ENCODE measurements around the gene HMCN2. TPM values are rescaled to one million over a fixed set of nuclear protein-coding genes. Genes with fewer than 3 reads are reported as not detected.

HMCN2 gene
- total and polyA plus RNA-seq, 9 donors, result 0.12 to 4.2 (median 0.98) TPM

DNA sequence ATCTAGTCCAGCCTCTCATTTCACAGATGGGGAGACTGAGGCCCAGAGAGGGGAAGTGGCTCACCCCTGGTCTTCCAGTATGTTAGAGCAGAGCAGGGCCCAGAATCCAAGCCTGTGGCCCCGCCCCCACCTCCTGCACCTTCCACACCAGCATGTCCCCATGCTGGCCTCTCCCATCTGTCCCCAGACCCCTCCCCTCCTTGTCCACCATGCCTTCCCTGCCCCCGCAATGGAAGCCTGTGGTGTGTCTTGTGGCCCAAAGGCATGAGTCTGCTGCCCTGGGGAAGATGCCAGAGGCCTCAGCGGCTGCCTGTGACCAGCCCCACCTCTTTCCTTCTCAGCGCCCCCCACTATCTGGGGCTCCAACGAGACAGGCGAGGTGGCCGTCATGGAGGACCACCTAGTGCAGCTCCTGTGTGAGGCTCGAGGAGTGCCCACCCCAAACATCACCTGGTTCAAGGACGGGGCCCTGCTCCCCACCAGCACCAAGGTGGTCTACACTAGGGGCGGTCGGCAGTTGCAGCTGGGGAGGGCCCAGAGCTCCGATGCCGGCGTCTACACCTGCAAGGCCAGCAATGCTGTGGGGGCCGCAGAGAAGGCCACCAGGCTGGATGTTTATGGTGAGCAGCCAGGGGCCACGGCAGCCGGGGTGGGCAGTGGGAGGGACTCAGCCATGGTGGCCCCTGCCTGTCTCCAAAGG is 87.2 kb downstream of the HMCN2 start:
- H3K9me3 ChIP-seq, result no peaks in the 10 kb centered on the region
- WGBS, 3 donors, result 81 to 84% (median 84%) methylated on average over 17 of the region's 17 CpGs
- no peak for DNase-seq
- no peaks in the 10 kb centered on the region for H3K27me3 ChIP-seq
- H3K36me3 ChIP-seq, result no peaks in the 10 kb centered on the region
- TF ChIP-seq, protein P1, sequence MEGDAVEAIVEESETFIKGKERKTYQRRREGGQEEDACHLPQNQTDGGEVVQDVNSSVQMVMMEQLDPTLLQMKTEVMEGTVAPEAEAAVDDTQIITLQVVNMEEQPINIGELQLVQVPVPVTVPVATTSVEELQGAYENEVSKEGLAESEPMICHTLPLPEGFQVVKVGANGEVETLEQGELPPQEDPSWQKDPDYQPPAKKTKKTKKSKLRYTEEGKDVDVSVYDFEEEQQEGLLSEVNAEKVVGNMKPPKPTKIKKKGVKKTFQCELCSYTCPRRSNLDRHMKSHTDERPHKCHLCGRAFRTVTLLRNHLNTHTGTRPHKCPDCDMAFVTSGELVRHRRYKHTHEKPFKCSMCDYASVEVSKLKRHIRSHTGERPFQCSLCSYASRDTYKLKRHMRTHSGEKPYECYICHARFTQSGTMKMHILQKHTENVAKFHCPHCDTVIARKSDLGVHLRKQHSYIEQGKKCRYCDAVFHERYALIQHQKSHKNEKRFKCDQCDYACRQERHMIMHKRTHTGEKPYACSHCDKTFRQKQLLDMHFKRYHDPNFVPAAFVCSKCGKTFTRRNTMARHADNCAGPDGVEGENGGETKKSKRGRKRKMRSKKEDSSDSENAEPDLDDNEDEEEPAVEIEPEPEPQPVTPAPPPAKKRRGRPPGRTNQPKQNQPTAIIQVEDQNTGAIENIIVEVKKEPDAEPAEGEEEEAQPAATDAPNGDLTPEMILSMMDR (IDR thresholded peaks at IDR 0.05), result no peak
- TF ChIP-seq EP300 (IDR thresholded peaks at IDR 0.05), result no peak
- no peak for TF ChIP-seq POLR2A (IDR thresholded peaks at IDR 0.05)
- H3K27ac ChIP-seq, result no peak overlapping the region
- intact Hi-C loops (cut with DNase I), result loop anchor here in 1 of 4 donors (10.0 kb wide), 1 partner anchor 248 kb away; no protein-coding TSS in a partner anchor
- H3K4me1 ChIP-seq (ENCODE audit: insufficient read depth), result no peaks in the 10 kb centered on the region
- no peak overlapping the region for H3K4me3 ChIP-seq

DNA sequence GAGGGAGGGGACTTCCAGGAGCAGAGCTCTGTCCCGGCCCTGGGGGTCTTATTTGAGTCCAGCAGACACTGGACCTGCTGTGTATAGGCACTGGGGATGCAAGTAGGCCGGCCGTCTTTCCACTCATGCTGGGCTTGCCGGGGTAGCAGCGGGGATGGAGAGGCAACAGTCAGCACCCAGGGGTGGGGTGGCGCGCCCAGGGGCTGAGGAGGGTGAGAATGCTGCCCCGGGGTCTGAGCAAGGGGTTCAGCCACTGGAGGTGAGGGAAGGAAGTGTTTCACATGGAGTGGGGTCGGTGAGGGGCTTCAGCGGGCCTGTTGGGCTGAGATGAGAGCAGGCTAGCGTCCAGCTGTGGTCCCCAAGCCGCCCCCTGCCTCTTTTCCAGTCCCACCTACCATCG is 88.8 kb downstream of the HMCN2 start:
- Histone ChIP-seq H3K36me3 (no peaks in the 10 kb centered on the region), H3K9me3 (no peaks in the 10 kb centered on the region), H3K4me1 (ENCODE audit: insufficient read depth) (no peaks in the 10 kb centered on the region), H3K27me3 (no peaks in the 10 kb centered on the region), H3K27ac (no peak overlapping the region), H3K4me3 (no peak overlapping the region)
- 84 to 90% (median 89%) methylated on average over 13 of the region's 13 CpGs for WGBS, 3 donors
- DNase-seq, result no peak
- intact Hi-C loops (cut with DNase I), result loop anchor here in 1 of 4 donors (10.0 kb wide), 1 partner anchor 250 kb away; no protein-coding TSS in a partner anchor
- TF ChIP-seq, protein P1 (IDR thresholded peaks at IDR 0.05), result no peak
- TF ChIP-seq EP300 (IDR thresholded peaks at IDR 0.05) (no peak), POLR2A (IDR thresholded peaks at IDR 0.05) (no peak)

GRCh38 chr9:130354806-130355205 is 89.2 kb downstream of the HMCN2 start:
- Histone ChIP-seq H3K27ac (no peak overlapping the region), H3K4me1 (ENCODE audit: insufficient read depth) (no peaks in the 10 kb centered on the region), H3K27me3 (no peaks in the 10 kb centered on the region), H3K9me3 (no peaks in the 10 kb centered on the region), H3K4me3 (no peak overlapping the region), H3K36me3 (no peaks in the 10 kb centered on the region)
- DNase-seq, result no peak
- no peak for TF ChIP-seq EP300 (IDR thresholded peaks at IDR 0.05)
- TF ChIP-seq, protein P1 (IDR thresholded peaks at IDR 0.05), result no peak
- no peak for TF ChIP-seq POLR2A (IDR thresholded peaks at IDR 0.05)
- intact Hi-C loops (cut with DNase I), result loop anchor here in 1 of 4 donors (10.0 kb wide), 1 partner anchor 250 kb away; no protein-coding TSS in a partner anchor
- 52 to 60% (median 54%) methylated on average over 18 of the region's 18 CpGs for WGBS, 3 donors

DNA sequence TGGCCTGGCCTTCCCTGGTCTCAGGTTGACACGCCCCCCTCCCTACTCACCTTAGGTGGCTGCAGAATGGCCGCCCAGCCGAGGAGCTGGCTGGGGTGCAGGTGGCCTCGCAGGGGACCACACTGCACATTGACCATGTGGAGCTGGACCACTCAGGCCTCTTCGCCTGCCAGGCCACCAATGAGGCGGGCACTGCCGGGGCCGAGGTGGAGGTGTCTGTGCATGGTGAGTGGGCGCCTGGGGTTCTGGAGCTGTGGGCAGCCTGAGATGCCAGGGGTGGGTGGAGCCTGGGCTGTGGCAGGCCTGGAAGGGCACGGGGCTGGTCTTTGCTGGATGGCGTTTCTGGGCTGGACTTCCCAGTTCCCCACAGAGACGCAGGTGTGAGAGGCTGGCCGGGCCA is 90.5 kb downstream of the HMCN2 start:
- DNase-seq, result no peak
- no peaks in the 10 kb centered on the region for H3K4me1 ChIP-seq (ENCODE audit: insufficient read depth)
- TF ChIP-seq POLR2A (IDR thresholded peaks at IDR 0.05), result no peak
- TF ChIP-seq EP300 (IDR thresholded peaks at IDR 0.05), result no peak
- TF ChIP-seq, protein P1 (IDR thresholded peaks at IDR 0.05), result no peak
- no peak overlapping the region for H3K4me3 ChIP-seq
- no peaks in the 10 kb centered on the region for H3K9me3 ChIP-seq
- intact Hi-C loops (cut with DNase I), result loop anchor here in 1 of 4 donors (10.0 kb wide), 1 partner anchor 251 kb away; no protein-coding TSS in a partner anchor
- no peaks in the 10 kb centered on the region for H3K36me3 ChIP-seq
- H3K27ac ChIP-seq, result no peak overlapping the region
- no peaks in the 10 kb centered on the region for H3K27me3 ChIP-seq
- 83 to 86% (median 85%) methylated on average over 13 of the region's 13 CpGs for WGBS, 3 donors

All from ovary (tissue), 9 donors.